Measurements from ENCODE around the gene TXNDC8.

- TF ChIP-seq POLR2AphosphoS5 (IDR thresholded peaks at IDR 0.05; ENCODE audit: borderline replicate concordance, low read depth, low read length) (no peak), FOXP2 (optimal IDR thresholded peaks at IDR 0.05; ENCODE audit: control extremely low read depth, extremely low read length, insufficient read depth) (no peak), EZH2 (IDR thresholded peaks at IDR 0.05) (no peak)
These were observed 13.8 kb downstream of the TXNDC8 start for GRCh38 chr9:110323818-110324217.

All from SK-N-MC (cell line).